CD1c-positive myeloid dendritic cell (primary cell): ENCODE results near the gene KCNMA1.

Source experiments
- DNase-seq: peaks from one replicate; pipeline ENCODE4 v3.0.0-alpha.2; 2016; ENCODE audit errors: extremely low spot score

Gene KCNMA1

DNA sequence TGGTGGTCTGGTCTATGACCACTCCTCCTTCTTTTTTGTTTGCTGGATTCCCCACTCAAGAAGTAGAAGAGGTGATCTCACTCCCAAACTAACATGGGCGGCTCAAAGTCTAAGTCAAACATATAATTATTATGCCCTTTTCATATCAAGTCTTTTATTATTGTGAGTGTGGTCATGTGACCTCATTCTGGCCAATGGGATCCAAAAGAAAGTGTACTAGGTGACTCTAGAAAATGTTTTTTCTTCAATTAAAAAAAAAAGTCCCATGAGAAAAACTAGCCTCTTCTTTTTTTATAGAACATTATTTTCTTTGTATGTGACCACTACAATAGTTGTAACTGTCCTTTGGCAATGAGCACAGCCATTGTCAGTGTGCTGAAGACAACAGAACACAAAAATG is 772.7 kb downstream of the KCNMA1 start:
- no peak for DNase-seq

DNA sequence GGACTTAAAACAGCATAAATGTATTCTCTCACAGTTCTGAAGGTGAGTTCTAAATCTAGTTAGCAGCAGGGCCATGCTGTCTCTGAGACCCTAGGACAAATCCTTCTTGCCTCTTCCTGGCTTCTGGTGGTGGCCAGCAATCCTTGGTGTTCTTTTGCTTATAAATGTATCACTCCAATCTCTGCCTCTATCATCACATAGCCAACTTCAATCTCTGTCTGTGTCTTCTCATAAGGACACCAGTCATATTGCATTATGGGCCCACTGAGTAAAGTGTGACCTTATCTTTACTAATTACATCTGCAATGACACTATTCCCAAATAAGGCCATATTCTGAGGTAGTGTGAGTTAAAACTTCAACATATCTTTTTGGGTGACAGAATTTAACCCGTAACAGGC is 778.9 kb downstream of the KCNMA1 start:
- DNase-seq: no peak

DNA sequence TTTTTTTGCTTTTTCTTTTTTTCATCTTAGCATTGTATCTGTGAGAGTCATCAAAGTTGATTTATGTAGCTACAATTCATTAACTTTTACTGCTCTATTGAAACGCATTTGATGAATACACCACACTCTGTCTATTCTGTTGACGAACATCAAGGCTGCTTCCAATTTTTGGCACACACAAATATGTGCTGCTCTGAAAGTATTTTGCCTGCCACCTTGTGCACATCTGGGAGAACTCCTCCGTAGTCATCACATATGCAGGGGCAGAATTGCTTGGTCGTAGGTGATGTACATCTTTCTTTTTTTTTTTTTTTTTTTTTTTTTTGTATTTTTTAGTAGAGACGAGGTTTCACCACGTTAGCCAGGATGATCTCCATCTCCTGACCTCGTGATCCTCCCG is 796.8 kb downstream of the KCNMA1 start:
- DNase-seq: no peak

DNA sequence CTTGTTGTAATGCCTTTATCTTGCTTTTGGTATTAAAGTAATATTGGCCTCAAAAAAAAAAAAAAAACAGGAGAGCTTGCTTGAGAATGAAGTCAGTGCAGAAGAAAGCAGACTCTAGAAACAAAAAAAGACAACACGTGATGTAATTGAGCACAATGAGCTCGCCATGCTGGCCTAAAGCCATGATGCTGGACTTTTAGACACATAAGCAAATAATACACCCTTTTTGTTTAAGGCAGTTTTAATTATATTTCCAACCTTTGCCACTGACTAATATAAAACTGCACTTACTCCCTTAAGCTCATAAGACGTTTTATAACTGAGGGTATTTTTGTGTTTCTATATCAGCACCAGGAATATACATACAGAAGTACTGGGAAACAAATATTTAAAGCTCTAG is 798.3 kb downstream of the KCNMA1 start:
- DNase-seq: no peak

DNA sequence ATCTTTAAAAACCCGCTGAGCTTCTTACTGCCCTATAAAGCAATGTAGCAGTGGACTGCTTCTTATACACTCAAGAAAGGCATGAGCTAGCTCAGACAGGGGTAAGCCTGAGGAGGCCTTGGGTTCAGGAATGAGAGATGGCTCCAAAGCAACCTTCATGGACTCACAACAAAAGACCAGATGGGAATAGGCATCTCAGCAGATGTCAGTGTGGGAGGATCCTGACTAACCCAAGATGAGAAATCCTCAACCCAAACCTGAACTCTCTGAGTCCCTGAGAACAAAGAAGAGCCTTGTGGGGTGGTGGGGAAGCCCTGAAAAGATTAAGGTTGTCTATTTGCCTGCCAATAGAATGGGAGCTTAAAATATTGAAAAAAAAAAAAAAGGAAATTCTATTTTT is 807.4 kb downstream of the KCNMA1 start:
- no peak for DNase-seq

DNA sequence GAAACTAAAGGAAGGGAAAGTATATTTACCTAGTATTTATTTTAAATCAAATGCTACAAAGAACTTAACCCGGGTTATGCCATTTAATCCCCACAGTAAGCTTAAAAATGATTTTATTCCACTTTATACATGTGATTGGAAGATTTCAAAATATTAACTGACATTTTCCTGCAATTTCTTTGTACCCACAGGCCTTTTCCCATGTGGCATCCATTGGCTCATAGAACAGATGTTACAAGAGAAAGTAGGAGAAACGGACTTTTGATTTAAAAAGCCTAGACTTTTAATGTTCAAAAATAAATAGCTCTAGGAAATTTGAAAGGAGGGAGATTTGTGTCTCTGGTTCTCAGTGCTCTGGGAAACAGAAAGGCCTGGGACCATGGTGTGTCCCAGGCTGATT is 807.9 kb downstream of the KCNMA1 start:
- DNase-seq: no peak
